ENCODE measurements around the gene ALDH3A1.
A peak's percentile ranks its signal among the peaks of the same experiment; 100 is the strongest.

The ALDH3A1 gene

DNA sequence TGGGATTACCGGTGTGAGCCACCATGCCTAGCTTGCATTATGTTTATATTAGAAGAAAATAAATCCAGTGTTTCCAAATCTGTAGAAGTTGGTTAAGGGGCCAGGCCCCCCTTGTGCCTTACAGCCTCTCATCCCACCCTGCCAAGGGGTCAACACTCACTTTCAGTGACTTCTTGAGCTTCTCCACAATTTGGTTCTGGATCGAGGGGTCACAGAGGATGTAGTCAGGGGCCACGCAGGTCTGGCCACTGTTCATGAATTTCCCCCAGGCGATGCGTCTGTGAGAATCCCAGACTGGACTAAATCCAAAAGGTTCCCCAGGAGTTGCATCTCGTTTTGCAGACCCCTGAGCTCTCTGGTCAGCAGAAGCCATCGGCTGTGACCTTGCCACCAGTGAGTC, 7.2 kb downstream of the ALDH3A1 start:
- DNase-seq (ENCODE audit: low read depth): no peak

DNA sequence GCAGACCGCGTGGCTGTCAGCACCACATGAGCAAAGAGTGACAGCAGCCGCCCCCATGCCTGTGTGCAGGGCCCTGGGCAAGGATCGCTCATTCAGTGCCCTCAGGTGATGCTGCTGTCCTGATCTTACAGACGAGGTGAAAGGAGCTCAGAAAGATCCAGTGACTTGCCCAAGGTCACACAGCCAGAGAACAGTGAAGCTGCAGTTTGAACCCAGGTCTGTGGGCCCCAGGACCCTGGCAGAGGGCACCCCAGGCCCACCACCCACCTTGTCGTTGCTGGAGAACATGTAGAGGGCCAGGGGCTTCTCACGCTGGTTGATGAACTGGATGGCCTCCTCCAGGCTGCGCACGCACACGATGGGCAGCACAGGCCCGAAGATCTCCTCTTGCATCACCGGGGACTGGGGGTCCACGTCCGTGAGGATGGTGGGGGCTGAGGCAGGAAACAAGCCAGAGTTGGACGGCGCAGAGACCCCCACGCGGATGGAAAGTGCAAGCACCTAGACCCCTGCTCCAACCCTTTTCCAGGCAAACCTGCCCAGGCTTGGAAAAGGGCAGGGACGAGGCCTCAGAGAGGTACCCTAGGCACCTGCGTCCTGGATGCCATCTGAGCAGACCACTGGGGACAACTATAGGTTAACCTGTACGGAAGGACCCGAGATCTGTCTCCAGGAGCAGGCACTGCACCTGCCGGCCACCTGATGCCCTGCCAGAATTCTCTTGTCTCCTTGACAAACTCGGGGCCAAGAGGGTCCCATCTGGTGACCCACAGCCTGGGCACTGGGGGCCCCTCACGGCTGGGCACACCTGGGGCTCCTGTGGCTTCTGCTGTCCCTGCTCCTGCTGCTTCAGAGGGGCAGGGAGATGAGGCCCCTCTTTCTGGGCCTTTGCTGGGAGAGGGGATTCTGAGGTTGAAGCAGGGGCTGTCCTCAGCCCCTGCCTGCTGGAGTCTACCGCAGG, 8.6 kb downstream of the ALDH3A1 start:
- no peak for DNase-seq (ENCODE audit: low read depth)

DNA sequence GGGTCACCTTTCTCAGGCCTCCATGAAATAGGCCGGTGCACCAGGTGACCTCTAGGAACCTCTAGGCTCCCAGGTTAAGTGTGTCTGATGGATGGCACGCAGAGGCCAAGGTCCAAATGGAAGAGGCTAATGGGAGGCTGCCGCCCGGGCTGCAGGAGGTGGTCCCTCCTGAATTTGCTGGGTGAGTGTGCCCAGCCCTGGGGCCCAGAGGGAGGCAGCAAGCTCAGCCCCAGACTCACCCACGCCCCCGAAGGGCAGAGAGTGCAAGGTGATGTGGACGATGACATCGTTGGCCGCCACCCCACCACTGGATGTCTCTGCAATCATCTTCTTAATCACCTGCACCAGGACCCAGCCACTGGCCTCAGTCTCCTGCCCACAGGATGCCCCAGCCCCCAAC, 9.3 kb downstream of the ALDH3A1 start:
- DNase-seq (ENCODE audit: low read depth): no peak

DNA sequence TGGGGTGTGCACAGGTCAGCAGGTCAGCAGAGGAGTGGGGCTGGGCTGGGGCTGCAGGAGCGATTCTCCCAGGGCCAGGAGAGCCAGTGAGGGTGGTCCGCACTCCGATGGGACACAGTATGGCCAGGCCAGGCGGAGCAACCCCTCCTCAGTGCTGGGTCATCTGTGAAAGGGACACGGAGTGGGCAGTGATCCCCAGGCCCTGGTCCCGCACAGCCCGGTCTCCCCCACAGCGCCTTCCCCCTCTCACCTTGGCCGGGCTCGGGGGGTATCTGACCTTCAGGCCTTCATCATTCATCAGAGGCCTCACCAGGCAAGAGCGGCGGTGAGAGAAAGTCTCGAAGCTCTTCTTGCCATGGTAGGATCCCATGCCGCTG, 10.0 kb downstream of the ALDH3A1 start:
- no peak for DNase-seq (ENCODE audit: low read depth)

DNA sequence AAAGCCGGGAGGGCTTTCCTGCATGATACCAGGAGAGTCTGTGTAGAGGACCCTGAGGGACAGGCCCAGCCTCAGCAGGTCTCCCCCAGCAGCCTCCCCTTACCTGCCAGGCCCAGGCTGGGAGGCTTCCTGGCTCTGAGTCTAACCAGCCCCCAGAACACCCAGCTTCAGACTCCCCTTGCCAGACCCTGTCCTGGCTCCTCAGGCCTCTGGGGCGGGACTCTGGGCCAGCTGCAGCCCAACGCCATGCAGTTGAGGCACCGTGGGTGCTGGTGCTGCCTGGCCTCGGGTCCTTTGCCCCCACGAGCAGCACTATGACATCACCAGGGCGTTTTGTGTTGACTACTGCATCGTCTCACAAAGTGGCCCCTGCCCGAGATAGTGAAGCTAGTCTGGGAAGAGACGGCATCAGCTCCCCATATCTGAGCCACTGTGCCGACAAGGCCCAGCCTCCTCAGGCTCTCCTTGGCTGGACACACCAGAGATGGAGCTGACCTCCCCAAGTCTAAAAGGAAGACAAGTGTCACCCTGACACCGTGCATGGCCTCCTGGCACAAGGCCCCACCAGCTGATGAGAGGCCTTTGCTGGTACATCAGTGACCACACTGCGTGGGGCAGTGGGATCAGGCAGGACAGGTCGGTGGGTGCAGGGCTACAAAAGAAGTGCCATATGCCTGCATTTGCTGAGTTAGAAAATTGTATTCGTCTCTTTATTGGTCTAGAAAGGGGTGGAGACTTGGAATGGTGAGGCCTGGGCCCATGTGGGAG, 10.6 kb downstream of the ALDH3A1 start:
- no peak for DNase-seq (ENCODE audit: low read depth)

- DNase-seq (ENCODE audit: low read depth): no peak
Measured at GRCh38 chr17:19736071-19736470, 12.0 kb downstream of the ALDH3A1 start.

GRCh38 chr17:19733953-19734526, 14.1 kb downstream of the ALDH3A1 start:
- no peak for DNase-seq (ENCODE audit: low read depth)

DNA sequence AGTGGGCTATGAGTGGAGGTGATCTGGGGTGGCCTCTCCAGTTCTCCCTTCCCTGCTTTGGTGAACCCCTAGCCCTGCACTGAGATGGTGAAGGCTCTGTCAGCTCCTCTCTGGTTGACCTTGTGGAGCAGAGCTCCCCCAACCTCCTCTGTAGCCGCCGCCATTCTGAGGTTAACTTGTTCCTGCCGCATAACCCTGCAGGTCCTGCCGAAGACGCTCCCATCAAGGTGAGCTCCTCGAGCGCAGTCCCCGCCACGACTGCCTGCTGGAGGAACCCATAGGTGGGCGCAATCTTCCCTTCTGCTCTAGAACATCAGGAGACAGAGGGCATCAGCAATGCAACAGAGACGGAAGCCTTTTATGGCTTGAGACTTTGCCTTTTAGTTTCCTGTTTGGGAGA, 16.5 kb downstream of the ALDH3A1 start:
- no peak for DNase-seq (ENCODE audit: low read depth)

DNA sequence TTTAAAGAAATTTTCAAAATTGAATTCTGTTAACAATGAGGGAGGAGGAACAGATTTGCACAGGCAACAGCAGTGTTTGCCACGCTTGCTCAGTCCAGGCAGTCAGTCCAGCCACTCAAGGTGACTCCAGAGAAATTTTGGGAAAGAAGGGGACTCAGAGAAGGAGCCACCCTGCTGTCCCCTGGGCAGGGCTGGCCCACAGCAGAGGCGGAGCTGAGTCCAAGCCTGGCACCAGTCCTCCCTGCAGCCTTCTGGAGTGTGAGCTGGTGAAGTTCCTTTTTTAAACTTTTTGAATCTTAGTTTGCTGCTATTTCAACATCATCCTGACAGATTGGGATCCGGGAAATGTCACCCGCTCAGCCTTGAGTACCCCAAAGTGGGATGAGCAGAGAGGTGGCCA, 17.3 kb downstream of the ALDH3A1 start:
- no peak for DNase-seq (ENCODE audit: low read depth)

GRCh38 chr17:19729900-19730299, 18.2 kb downstream of the ALDH3A1 start:
- no peak for DNase-seq (ENCODE audit: low read depth)

DNA sequence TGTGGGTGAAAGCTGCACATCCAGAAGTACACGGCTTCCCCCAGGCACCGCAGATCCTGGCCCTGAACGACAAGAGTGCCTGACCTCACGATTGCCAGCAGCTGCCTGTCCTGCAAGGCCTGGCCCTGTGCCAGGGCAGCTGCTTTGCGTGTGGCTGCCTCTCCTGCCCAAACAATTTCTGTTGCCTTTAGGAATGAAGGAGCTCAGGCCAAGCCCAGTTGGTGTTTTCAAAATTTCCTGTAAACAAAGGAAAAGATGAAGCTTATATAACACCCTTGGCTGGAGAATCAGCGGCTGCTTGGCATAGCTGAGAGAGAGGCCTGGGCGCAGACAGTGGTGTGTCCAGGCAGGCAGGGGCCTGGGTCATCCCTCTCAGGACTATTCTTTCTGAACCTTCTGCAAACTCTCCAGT, 20.0 kb downstream of the ALDH3A1 start:
- DNase-seq (ENCODE audit: low read depth): peak; percentile 50

- peak; percentile 80 for DNase-seq (ENCODE audit: low read depth)
Measured at GRCh38 chr17:19727501-19728078, 20.5 kb downstream of the ALDH3A1 start.

DNA sequence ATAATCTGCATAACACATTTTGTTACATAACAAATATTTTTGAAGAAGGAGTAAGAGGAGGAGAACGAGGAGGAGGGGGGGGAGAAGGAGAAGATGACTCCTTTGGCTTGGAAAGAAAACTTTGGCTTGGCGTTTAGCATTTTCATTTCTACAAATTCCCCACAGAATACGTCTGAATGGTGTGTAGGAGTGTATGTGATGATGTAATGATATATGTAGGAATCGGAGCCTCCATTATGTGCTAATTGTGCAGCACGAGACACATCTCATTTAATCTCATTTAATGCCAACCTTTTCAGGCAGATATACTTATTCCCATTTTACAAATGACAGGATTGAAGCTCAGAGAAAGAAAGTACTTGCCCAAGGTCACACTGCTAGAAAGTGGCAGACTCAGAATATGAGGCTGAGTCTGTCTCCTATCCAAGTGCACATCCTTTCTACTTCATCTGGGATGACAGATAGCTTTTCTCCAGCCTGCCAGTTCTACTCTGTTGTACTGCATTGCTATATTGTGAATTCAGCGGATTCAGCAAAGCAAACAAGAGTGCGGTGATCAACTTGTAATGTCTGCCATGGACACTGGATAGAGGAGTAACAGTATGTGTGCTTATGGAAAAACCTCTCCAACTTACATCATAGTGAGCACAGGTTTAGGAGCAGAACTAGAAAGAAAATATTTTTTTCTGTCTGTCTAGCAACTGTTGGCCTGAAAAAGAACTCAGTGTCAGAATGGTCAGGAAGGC, 21.3 kb downstream of the ALDH3A1 start:
- DNase-seq (ENCODE audit: low read depth): peak; percentile 33

GRCh38 chr17:19725486-19725885, 22.6 kb downstream of the ALDH3A1 start:
- DNase-seq (ENCODE audit: low read depth): no peak

GRCh38 chr17:19724501-19725420, 23.3 kb downstream of the ALDH3A1 start:
- no peak for DNase-seq (ENCODE audit: low read depth)

GRCh38 chr17:19723964-19724363, 24.1 kb downstream of the ALDH3A1 start:
- DNase-seq (ENCODE audit: low read depth): no peak

- DNase-seq (ENCODE audit: low read depth): no peak
Measured at GRCh38 chr17:19720631-19721426, 27.3 kb downstream of the ALDH3A1 start.

GRCh38 chr17:19720210-19720475, 28.0 kb downstream of the ALDH3A1 start:
- no peak for DNase-seq (ENCODE audit: low read depth)

GRCh38 chr17:19719355-19720209, 28.5 kb downstream of the ALDH3A1 start:
- no peak for DNase-seq (ENCODE audit: low read depth)

Data from stromal cell of bone marrow (primary cell).